ENCODE measurements around the gene EPOP. TPM values are rescaled to one million over a fixed set of nuclear protein-coding genes. Genes with fewer than 3 reads are reported as not detected.

The EPOP gene
- total RNA-seq, 1 donor from 2014 or later = 2.4 TPM

- no peak overlapping the region for H3K4me3 ChIP-seq (ENCODE audit: low read depth, low read length)
- H3K27me3 ChIP-seq (ENCODE audit: control insufficient read depth, insufficient read depth, low read length) = no peaks in the 10 kb centered on the region
- no peak for FAIRE-seq
- H3K36me3 ChIP-seq (ENCODE audit: control insufficient read depth, insufficient read depth, low read length) = peaks cover 16% of the 10 kb centered on the region
- no peak for TF ChIP-seq CTCF (IDR thresholded peaks at IDR 0.05; ENCODE audit: insufficient read depth, low read length, severe bottlenecking)
- DNase-seq (ENCODE audit: low read depth) = no peak
Measured at GRCh38 chr17:38707678-38708351, 33.1 kb upstream of the EPOP start.

DNA sequence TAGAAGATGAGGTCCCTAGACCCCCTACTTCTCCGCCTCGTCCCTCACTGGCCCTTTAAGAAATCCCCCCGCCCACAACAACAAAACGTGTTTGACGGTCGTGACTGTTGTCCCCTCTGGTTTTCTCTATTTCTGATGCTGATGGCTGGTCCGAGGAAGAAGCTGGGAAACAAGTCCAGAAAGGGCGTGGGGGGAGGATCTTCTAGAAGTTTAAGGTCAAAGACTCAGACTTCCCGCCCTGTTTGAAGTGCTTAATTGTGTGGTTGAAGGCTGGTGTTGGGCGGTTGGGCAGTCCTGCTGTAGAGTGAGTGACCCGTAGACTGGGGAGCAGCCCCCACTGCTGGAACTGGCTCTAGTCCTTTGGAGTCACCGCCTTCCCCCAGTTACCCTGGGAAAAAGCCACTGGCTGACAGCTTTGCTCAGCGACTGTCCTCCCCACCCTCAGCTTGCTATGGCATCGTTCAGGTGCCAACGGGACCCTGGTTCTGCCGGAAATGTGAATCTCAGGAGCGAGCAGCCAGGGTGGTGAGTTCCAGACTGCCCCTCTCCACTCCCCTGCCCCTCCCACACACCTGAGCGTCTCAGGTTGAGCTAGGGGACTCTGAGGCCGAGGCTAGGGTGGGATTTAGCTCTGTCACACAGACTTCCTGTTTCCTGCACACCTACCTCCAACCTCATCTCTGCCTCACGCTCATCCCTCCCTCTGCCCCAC, 31.9 kb upstream of the EPOP start:
- no peak for FAIRE-seq
- H3K4me3 ChIP-seq (ENCODE audit: low read depth, low read length) = peak overlapping the region; percentile 62
- no peak for DNase-seq (ENCODE audit: low read depth)
- H3K27me3 ChIP-seq (ENCODE audit: control insufficient read depth, insufficient read depth, low read length) = no peaks in the 10 kb centered on the region
- TF ChIP-seq CTCF (IDR thresholded peaks at IDR 0.05; ENCODE audit: insufficient read depth, low read length, severe bottlenecking) = no peak
- H3K36me3 ChIP-seq (ENCODE audit: control insufficient read depth, insufficient read depth, low read length) = peaks cover 9% of the 10 kb centered on the region

GRCh38 chr17:38705803-38706504, 31.2 kb upstream of the EPOP start:
- TF ChIP-seq CTCF (IDR thresholded peaks at IDR 0.05; ENCODE audit: insufficient read depth, low read length, severe bottlenecking) = no peak
- DNase-seq (ENCODE audit: low read depth) = no peak
- FAIRE-seq = no peak
- no peaks in the 10 kb centered on the region for H3K27me3 ChIP-seq (ENCODE audit: control insufficient read depth, insufficient read depth, low read length)
- H3K36me3 ChIP-seq (ENCODE audit: control insufficient read depth, insufficient read depth, low read length) = peaks cover 5% of the 10 kb centered on the region
- peak overlapping the region; percentile 62 for H3K4me3 ChIP-seq (ENCODE audit: low read depth, low read length)

- H3K27me3 ChIP-seq (ENCODE audit: control insufficient read depth, insufficient read depth, low read length) = no peaks in the 10 kb centered on the region
- H3K36me3 ChIP-seq (ENCODE audit: control insufficient read depth, insufficient read depth, low read length) = peaks cover 5% of the 10 kb centered on the region
- FAIRE-seq (no peak), DNase-seq (ENCODE audit: low read depth) (no peak)
- H3K4me3 ChIP-seq (ENCODE audit: low read depth, low read length) = peak overlapping the region; percentile 62
- no peak for TF ChIP-seq CTCF (IDR thresholded peaks at IDR 0.05; ENCODE audit: insufficient read depth, low read length, severe bottlenecking)
Measured at GRCh38 chr17:38705523-38705802, 30.7 kb upstream of the EPOP start.

DNA sequence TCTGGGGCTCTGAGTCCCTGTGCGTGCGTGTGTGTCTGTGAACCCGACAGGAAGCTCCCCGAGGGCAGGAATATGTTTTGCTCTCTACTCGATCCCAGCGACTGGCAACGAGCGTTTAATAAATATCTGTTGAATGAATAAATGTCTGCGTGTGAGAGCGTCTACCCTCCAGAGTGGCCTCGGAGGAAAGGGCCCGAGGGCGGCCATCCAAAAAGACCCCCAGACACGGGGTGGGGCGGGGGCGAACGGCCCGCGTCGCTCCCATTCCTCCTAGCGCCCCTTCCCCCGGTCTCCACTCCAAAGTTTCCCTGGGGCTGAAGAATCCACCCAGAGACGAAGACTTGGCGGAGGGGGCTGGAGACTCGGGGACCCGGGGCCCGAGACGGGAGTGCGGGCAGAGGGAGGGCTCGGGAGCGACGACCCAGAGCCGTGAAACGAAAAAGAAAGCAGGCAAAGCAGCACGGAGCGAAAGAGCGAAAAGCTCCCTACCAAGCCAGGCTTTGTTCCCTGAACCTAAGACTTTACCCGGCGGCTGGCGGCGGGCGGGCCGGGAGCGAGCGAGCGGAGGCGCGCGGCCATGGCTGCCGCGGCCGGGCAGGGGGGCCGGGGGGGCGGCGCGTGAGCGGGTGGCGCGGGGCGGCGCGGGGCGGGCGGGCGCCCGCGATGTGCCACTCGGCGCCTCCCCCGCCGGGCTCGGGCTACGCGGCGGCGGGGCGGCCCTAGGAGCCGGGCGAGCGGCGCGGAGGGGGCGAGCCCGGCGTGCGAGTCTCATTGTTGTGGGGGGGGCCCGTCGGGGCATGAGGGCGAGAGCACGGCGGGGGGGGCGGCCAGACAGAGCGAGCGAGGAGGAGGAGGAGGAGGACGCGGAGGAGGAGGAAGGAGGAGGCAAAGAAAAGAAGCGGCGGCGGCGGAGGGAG, 30.1 kb upstream of the EPOP start, which contains the start of gene MLLT6:
Gene MLLT6, plus strand, starts transcription at position 668 of the 917 bp plus-strand sequence. CDS start 360 bp downstream, outside the sequence.
- FAIRE-seq (no peak), DNase-seq (ENCODE audit: low read depth) (peak; percentile 33)
- H3K36me3 ChIP-seq (ENCODE audit: control insufficient read depth, insufficient read depth, low read length) = peaks cover 5% of the 10 kb centered on the region
- no peak for TF ChIP-seq CTCF (IDR thresholded peaks at IDR 0.05; ENCODE audit: insufficient read depth, low read length, severe bottlenecking)
- H3K27me3 ChIP-seq (ENCODE audit: control insufficient read depth, insufficient read depth, low read length) = no peaks in the 10 kb centered on the region
- peak within 1 kb of the TSS; percentile 62 for H3K4me3 ChIP-seq (ENCODE audit: low read depth, low read length)
